Endothelial cell (in vitro differentiated cells): Measurements from ENCODE around the gene UFD1. TPM values are rescaled to one million over a fixed set of nuclear protein-coding genes. Genes with fewer than 3 reads are reported as not detected.

Source experiments
- DNase-seq: peaks from one replicate; pipeline ENCODE4 v3.0.0; 2021; ENCODE audit warnings: low spot score
- H3K27ac Mint-ChIP-seq: one replicate; pipeline ENCODE4 v1.8.0; 2021; ENCODE audit warnings: mixed read lengths, inconsistent platforms; ENCODE audit not compliant: unreplicated experiment
- H3K27me3 Mint-ChIP-seq: one replicate; pipeline ENCODE4 v1.8.0; 2021; ENCODE audit warnings: mild to moderate bottlenecking, moderate library complexity, mixed read lengths, inconsistent platforms; ENCODE audit not compliant: unreplicated experiment
- H3K36me3 Mint-ChIP-seq: one replicate; pipeline ENCODE4 v1.8.0; 2021; ENCODE audit warnings: mild to moderate bottlenecking, low read depth, mixed read lengths, inconsistent platforms; ENCODE audit not compliant: unreplicated experiment
- H3K4me1 Mint-ChIP-seq: one replicate; pipeline ENCODE4 v1.8.0; 2021; ENCODE audit warnings: mild to moderate bottlenecking, mixed read lengths, inconsistent platforms; ENCODE audit not compliant: unreplicated experiment
- H3K4me3 Mint-ChIP-seq: one replicate; pipeline ENCODE4 v1.8.0; 2021; ENCODE audit warnings: mild to moderate bottlenecking, mixed read lengths, inconsistent platforms; ENCODE audit not compliant: unreplicated experiment
- H3K9me3 Mint-ChIP-seq: one replicate; pipeline ENCODE4 v1.8.0; 2021; ENCODE audit warnings: mixed read lengths, inconsistent platforms; ENCODE audit not compliant: unreplicated experiment
- total RNA-seq: library from RNA; stranded (reverse); fragmentation: NEBNext Ultra II Directional; extraction: Animal tissue kit (Norgen Biotek cat#: 25700); gene quantifications from one replicate; pipeline ENCODE4 v1.2.1, GENCODE V29; 2021; ENCODE audit not compliant: unreplicated experiment
- TF ChIP-seq, protein P1 (sequence below): fragments of 200-600 bp; sonication (generic); IDR thresholded peaks from one replicate; pipeline ENCODE4 v1.5.0; 2021; ENCODE audit warnings: antibody characterized with exemption; ENCODE audit not compliant: unreplicated experiment

Gene UFD1
- total RNA-seq, 1 donor from 2014 or later, result 86.2 TPM

DNA sequence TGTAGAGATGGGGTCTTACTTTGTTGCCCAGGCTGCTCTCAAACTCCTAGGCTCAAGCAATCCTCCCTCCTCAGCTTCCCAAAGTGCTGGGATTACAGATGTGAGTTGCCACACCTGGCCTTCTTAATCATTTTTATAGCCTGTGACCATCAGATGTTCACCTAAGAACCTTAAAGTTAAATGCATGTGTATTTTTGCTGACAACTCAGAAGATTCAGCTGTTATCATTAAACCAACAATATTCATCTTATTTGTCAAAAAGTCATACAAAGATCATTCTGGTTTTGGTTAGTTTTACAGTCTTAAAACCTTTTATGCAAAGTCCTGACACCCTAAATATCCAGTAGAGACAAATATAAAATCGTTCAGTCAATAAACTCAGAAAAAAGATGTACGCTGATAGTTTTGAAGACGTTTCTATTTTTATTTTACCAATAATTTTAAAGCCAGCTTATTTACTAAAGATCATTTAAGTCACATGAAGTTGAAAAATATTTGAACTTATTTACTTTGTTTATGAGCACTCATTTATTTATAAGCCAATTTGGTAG, 23.0 kb upstream of the UFD1 start:
- Mint-ChIP-seq H3K4me1 (no peaks in the 10 kb centered on the region), H3K9me3 (no peaks in the 10 kb centered on the region), H3K27ac (no peak overlapping the region), H3K4me3 (no peak overlapping the region), H3K36me3 (no peaks in the 10 kb centered on the region), H3K27me3 (peaks cover 4% of the 10 kb centered on the region)
- no peak for DNase-seq
- TF ChIP-seq, protein P1, sequence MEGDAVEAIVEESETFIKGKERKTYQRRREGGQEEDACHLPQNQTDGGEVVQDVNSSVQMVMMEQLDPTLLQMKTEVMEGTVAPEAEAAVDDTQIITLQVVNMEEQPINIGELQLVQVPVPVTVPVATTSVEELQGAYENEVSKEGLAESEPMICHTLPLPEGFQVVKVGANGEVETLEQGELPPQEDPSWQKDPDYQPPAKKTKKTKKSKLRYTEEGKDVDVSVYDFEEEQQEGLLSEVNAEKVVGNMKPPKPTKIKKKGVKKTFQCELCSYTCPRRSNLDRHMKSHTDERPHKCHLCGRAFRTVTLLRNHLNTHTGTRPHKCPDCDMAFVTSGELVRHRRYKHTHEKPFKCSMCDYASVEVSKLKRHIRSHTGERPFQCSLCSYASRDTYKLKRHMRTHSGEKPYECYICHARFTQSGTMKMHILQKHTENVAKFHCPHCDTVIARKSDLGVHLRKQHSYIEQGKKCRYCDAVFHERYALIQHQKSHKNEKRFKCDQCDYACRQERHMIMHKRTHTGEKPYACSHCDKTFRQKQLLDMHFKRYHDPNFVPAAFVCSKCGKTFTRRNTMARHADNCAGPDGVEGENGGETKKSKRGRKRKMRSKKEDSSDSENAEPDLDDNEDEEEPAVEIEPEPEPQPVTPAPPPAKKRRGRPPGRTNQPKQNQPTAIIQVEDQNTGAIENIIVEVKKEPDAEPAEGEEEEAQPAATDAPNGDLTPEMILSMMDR, result no peak

DNA sequence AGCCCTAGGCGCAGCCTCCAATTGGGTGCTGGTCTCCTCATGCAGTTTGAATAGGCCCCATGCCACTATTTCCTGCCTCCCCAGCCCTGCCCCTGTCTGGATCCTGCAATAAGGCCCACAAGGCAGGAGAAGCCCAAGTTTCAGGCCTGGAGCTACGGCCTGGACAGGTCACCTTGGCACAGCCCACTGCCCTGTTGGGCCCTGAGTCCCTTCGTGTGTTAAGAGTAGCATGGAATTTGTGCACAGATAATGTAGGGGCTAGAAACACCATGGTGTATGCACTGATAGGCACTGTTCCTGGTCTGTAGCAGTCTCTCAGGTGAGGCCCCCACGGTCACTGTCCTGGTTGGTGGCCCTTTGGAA, 20.9 kb upstream of the UFD1 start:
- no peak for DNase-seq
- Mint-ChIP-seq H3K4me3 (no peak overlapping the region), H3K4me1 (no peaks in the 10 kb centered on the region), H3K9me3 (no peaks in the 10 kb centered on the region), H3K27ac (no peak overlapping the region), H3K27me3 (peaks cover 4% of the 10 kb centered on the region), H3K36me3 (no peaks in the 10 kb centered on the region)
- TF ChIP-seq, protein P1, result no peak

DNA sequence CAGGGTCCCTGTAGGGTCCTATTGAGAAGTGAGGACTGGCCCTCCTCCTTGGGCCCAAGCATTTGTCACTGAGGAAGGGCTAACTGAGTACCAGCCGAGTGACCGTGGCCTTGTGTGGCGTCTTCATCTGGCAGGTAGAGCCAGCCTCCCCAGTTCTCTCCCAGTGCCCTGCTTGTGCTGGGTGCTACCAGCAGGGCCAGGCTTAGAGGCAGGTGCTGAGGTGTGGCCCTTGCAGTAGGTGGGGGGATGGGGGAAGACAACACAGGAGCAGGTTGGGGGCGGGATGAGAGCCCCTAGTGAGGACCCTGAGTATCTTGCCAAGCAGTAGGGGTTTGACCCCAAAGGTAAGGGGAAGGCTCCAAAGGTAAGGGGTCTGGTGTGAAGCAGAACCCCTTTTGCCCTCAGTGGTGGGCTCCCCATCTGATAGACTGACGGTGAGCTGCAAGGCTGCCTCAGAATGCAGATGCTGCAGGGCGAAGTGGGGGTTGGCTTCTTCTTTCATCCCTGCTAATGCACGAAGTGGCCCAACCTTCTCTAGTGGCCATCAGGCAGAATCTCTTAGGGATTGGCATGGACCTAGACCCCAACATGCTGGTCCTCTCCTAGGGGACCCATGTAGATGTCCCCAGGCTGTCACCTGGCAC, 20.4 kb upstream of the UFD1 start:
- Mint-ChIP-seq H3K4me1 (no peaks in the 10 kb centered on the region), H3K27me3 (peaks cover 4% of the 10 kb centered on the region), H3K9me3 (no peaks in the 10 kb centered on the region), H3K27ac (no peak overlapping the region), H3K36me3 (no peaks in the 10 kb centered on the region), H3K4me3 (no peak overlapping the region)
- TF ChIP-seq, protein P1, result no peak
- no peak for DNase-seq

DNA sequence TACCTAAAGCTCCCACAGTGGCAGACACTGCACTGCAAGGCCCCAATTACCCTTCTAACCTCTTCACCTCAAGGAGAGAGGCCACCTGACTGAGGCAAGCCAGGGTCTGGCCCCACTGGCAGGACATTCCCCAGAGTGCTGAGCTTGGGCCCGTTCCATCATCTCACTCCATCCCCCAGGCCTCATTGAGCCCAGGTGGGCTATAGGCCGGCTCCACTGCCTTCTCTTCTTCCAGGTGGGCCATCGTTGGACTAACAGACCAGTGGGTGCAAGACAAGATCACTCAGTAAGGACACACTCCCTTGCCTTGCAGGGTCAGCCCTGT, 19.8 kb upstream of the UFD1 start:
- TF ChIP-seq, protein P1, result no peak
- no peaks in the 10 kb centered on the region for H3K4me1 Mint-ChIP-seq
- no peak for DNase-seq
- H3K36me3 Mint-ChIP-seq, result no peaks in the 10 kb centered on the region
- no peaks in the 10 kb centered on the region for H3K9me3 Mint-ChIP-seq
- peaks cover 4% of the 10 kb centered on the region for H3K27me3 Mint-ChIP-seq
- no peak overlapping the region for H3K27ac Mint-ChIP-seq
- no peak overlapping the region for H3K4me3 Mint-ChIP-seq

DNA sequence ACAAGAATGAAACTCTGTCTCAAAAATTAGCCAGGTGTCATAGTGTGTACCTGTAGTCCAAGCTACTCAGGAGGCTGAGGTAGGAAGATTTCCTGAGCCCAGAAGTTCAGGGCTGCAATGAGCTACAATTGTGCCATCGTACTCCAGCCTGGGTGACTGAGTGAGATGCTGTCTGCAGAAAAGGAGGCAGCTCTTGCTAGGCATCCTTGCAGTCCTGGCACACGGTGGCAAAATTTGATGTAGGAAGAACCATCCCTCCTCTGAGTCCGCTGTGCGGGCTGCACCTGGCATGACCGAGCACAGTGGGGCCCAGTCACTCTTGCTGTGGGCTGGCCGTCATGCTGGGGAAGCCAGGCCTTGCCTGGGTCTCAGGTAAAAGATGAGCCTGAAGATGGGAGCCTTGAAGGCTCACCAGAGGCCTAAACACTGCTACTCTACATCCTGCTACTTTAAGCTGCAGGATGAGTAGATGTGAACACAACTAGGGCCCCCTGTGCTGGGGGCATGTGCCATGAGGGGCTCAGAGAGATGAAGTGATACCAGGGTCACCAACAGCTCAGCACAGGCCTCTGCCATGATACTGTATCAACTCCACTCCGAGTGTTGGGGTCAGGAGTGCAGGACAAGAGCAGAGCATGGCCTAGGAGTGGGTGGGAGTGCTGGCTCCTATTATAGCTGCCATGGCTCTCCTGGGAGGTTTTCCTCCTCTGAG, 19.3 kb upstream of the UFD1 start:
- Mint-ChIP-seq H3K4me3 (no peak overlapping the region), H3K9me3 (no peaks in the 10 kb centered on the region), H3K36me3 (no peaks in the 10 kb centered on the region), H3K27me3 (peaks cover 4% of the 10 kb centered on the region), H3K27ac (no peak overlapping the region), H3K4me1 (no peaks in the 10 kb centered on the region)
- TF ChIP-seq, protein P1, result no peak
- DNase-seq, result no peak
